EH (cell line): ENCODE measurements around the gene WSCD2.

Source experiments
- DNase-seq: peaks from one replicate; pipeline ENCODE4 v3.0.0-alpha.2; 2015; ENCODE audit warnings: low read depth

Gene WSCD2

GRCh38 chr12:108235197-108235984, 106.3 kb downstream of the WSCD2 start:
- DNase-seq: no peak

DNA sequence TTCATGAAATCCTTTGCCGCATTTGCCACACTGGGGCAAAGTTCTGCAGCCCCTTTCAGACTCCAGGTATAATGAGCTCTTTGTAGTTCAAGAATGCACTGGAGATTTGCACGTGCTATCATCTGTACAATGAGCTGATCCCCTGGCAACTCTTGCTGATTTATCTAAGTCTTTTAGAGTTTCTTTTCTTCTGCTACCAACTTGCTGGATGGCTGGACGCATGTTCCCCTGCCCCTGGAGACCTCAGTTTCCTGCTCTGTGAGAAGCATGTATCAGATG, 106.8 kb downstream of the WSCD2 start:
- no peak for DNase-seq

- DNase-seq: no peak
Observed at GRCh38 chr12:108236366-108236765, 107.3 kb downstream of the WSCD2 start.

DNA sequence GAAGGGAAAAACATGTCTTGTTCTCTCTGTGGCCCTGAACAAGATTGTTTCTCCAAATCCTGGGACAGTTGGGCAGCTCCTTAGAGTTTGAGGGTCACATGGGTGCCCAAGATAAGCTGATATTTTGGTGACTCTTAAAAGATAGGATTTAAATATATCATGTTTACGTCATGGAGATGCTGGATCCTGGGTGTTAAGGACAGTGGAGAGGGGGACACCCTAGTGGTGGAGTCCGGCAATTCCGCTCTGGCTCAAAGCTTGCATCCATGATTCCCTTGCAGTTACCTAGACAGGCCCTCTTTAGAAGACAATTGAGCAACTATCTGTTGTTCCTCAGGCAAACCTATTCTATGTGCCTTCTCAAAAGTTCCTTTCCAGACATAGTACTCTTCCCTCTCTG, 108.2 kb downstream of the WSCD2 start:
- DNase-seq: no peak

GRCh38 chr12:108238474-108238873, 109.4 kb downstream of the WSCD2 start:
- DNase-seq: no peak

- DNase-seq: no peak
Observed at GRCh38 chr12:108239378-108239777, 110.3 kb downstream of the WSCD2 start.

DNA sequence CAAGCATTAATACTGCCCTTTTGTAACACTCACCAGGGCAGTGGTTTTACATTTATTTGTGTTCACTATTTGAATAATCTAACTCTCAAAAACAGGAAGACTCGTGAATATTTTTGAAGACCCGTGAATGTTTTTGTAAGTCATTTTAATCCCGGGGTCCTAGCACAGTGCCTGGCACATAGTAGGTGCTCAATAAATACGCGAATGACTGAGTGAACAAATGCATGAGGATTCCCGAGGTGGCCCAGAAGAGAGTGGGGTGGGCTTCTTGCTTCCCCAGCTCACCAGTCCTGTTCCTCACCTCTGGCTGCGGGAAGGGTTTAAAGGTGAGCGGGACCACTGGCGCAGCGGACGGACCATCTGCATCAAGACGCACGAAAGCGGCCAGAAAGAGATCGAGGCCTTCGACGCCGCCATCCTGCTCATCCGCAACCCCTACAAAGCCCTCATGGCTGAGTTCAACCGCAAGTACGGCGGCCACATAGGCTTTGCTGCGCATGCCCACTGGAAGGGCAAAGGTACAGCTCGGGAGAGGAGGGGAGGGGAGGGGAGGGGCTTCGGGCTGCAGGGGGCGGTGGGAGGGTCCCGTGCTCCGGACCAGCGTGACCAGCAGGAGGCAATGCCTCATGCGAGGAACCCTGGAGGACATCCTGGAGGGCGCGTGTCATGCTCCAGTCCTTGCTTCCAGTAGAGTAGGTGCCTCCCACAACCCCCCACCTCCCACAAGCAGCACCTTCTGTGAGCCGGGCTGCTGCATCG, 111.1 kb downstream of the WSCD2 start:
- DNase-seq: no peak

DNA sequence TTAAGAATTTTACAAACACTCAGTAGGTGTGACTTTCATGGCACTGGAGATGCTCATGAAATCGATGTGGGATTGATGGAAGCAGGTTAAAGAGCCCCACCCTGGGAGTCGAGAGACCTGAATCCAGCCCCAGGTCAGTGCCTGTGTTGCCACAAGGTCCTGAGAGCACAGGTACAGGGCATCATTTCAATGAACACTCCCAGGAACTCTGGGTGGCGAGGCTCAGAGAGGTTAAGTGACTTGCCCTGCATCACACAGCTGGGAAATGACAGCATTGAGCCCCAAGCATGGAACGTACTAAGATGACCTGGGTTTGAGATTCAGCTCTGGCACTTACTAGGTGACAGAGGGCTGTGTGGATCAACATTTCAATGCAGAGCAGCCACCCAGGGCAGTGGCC, 111.8 kb downstream of the WSCD2 start:
- no peak for DNase-seq

DNA sequence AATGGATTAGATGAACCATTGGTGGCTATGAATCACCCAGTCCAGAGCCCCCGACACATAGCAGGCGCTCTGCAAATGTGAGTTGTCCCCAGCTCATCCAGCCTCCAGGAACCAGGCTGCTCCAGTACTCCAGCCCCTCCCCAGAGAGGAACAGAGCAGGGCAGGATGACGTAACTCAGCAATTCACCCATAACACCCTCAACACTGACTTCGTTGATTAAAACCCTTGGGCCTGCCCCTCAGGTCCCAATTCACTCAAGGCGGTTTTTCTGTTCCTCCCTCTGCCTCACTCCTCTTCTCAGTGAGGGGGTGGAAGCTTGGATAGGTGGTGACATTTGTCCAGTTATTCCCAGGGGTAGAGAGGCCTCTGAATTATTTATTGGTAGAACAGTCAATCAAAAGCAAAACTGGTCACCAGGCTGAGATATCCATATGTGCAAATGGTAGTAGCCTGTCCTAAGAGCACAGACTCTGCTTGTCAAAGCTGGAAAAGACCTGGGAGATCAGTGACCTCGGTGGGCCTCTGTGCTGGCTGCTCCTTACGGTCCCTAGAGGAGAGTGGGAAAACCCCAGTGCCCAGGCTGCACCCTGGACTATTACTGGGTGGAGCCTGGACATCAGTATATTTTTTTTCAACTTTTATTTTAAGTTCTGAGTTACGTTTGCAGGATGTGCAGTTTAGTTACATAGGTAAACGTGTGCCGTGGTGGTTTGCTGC, 113.1 kb downstream of the WSCD2 start:
- DNase-seq: no peak

- DNase-seq: no peak
Observed at GRCh38 chr12:108247130-108247529, 118.0 kb downstream of the WSCD2 start.

DNA sequence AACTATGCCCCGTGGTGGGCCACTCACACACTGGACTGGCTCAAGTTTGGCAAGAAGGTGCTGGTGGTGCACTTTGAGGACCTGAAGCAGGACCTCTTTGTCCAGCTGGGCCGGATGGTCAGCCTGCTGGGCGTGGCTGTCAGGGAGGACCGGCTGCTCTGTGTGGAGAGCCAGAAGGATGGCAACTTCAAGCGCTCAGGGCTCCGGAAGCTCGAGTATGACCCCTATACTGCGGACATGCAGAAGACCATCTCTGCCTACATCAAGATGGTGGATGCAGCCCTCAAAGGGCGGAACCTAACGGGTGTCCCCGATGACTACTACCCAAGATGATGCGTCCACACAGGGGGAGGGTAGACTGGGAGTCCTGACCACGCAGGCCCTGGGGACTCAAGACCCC, 118.9 kb downstream of the WSCD2 start:
- DNase-seq: no peak

DNA sequence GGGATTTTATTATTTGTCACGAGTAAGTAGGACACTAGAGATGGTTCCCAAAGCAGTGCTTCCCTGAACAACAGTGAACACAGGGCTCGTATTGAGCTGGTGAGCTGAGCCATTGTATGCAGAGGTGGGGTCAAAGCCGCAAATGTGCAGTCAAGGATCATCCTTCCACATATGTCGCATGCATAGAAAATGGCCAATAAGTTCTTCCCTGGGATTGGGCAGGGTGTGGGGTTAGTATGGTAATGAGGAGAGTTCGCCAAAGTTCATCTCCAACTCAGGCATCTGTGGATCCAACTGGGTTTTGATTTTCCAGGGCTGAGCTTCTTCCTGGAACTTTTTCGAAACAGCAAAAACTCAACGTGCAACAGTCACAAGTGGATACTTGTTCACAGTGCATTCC, 123.4 kb downstream of the WSCD2 start:
- no peak for DNase-seq

DNA sequence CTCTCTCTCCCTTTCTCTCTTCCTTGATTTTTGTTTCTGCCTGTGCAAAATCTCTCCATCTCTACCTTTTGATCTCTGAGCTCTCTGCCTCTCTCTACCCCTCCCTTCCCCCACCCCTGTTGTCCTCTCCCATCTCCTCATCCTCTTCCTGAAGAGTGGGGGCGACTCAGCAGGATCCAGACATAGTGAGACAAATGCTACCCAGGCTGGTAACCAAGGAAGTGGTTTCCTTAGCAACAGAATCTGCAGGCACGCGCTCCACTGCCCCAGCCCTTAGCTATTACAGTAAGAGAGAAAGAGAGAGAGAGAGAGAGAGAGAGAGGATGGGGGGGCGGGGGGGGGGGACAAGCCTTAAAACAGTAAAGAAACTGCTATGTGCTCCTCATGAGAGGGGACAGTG, 124.5 kb downstream of the WSCD2 start:
- DNase-seq: no peak

- no peak for DNase-seq
Observed at GRCh38 chr12:108254030-108254429, 124.9 kb downstream of the WSCD2 start.

DNA sequence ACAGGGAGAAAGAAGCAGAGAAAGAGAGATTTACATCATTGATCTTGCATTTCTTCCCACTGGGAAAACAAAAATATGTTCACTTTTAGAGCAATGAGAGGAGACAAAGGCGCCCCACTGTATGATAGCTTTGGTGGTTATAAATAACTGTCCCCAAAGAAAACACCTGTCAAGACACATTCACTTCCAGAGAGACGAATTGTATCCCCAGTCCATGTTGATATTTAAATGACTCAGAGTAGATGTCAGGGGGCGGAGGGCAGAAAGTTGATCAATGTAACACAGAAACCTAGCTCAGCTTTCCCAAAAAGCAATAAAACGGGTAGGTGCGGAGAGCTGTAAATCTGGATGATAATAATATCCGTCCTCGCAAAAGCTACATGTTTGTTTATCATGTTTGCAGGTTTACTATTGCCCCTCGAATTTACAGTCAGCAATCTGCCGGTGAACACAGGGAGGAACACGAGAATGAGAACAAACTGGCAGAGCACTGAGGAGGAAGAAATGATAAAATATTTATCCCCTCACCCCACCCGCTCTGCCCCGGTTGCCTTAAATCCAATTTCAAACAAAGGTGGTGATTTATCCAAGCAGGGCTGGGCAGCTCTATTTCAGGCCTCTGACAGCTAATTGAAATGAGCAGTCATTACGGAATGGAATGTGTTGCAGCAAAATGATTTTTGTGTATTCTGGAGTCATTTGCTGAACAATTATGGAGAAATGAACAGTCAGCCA, 125.6 kb downstream of the WSCD2 start:
- no peak for DNase-seq

- DNase-seq: no peak
Observed at GRCh38 chr12:108255252-108255602, 126.1 kb downstream of the WSCD2 start.

DNA sequence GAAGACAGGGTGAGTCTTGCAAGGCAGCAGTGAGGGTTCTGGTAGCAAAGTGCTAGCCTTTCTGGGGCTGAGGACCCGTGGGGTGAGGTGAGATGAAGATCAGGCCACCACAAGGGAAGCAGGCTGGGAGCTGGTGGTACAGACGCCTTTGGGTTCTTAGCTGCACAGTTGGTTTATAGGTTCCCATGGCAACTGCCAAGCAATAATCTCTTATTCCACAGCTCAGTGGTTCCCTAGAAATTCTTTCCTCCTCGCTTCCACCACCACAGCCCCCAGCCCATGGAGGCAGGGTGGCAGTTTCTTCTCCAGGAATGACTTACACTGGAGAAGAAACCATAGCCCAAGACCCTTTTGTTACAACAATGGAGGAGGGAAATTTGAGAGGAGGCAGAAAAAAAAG, 127.9 kb downstream of the WSCD2 start:
- no peak for DNase-seq

DNA sequence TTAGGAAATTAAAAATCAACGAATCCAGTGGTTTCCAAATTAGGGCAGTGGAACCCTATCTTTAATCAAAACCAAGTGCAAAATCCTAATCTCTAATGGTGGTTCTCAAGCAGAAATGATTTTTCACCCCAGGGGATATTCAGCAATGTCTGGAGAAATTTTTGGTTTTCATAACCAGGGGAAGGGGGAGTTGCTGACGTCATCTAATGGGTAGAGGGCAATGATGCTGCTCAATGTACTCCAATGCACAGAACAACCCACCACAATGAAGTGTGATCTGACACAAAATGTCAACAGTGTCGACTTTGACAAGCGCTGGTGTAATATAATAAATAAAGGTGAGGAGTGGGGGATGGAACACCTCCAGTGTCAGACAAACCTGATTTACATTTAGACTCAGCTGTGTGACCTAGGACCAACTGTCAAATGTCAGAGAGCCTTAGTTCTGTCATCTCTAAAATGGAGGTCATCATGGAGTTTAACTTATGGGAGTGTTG, 128.6 kb downstream of the WSCD2 start:
- no peak for DNase-seq

DNA sequence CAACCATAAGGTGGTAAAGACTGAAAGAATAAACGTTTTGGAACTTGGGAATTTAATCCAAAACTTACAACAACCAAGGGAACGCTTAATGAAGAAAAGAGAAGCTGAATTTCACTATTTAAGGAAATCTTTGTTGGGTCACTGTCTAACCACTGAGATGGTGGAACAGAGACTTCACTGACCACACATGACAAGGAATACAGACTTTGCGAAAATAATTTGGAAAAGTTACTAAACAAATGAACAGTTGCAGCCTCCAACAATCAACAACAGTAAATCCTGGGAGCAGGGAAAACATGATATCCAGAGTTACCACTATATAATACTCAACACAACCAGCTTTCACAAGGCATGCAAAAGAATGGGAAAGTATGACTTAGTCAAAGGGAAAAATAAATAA, 131.0 kb downstream of the WSCD2 start:
- DNase-seq: no peak

GRCh38 chr12:108260969-108261368, 131.9 kb downstream of the WSCD2 start:
- DNase-seq: no peak

GRCh38 chr12:108265505-108265904, 136.4 kb downstream of the WSCD2 start:
- DNase-seq: no peak

- no peak for DNase-seq
Observed at GRCh38 chr12:108266131-108266530, 137.0 kb downstream of the WSCD2 start.
